WERI-Rb-1 (cell line): Measurements from ENCODE around the gene AFAP1.
A peak's percentile ranks its signal among the peaks of the same experiment; 100 is the strongest.

Experiments
- DNase-seq: peaks from one replicate; pipeline ENCODE4 v3.0.0-alpha.2; 2020
- H3K27ac ChIP-seq: fragments of 250-450 bp; sonication (Bioruptor Pico); 2 replicates; pipeline ENCODE4 v1.5.1; 2020; ENCODE audit warnings: mild to moderate bottlenecking, moderate library complexity
- H3K27me3 ChIP-seq: fragments of 250-450 bp; sonication (Bioruptor Pico); 2 replicates; pipeline ENCODE4 v1.5.1; 2021; ENCODE audit warnings: mild to moderate bottlenecking, low read depth, moderate library complexity; ENCODE audit not compliant: insufficient read depth, severe bottlenecking
- H3K36me3 ChIP-seq: fragments of 250-450 bp; sonication (Bioruptor Pico); 2 replicates; pipeline ENCODE4 v1.5.1; 2020; ENCODE audit warnings: mild to moderate bottlenecking, moderate library complexity
- H3K4me3 ChIP-seq: 2 replicates; pipeline ENCODE4 v1.5.1; 2011; ENCODE audit warnings: low read depth, mild to moderate bottlenecking, control low read depth, low read length
- H3K9me3 ChIP-seq: fragments of 250-450 bp; sonication (Bioruptor Pico); 2 replicates; pipeline ENCODE4 v1.5.1; 2021; ENCODE audit warnings: mild to moderate bottlenecking, moderate library complexity; ENCODE audit not compliant: severe bottlenecking
- TF ChIP-seq, protein P1 (sequence below): IDR thresholded peaks from 2 replicates; pipeline ENCODE4 v1.5.1; 2011; ENCODE audit warnings: low read depth, mild to moderate bottlenecking, control low read depth, inconsistent platforms, low read length

AFAP1 gene

DNA sequence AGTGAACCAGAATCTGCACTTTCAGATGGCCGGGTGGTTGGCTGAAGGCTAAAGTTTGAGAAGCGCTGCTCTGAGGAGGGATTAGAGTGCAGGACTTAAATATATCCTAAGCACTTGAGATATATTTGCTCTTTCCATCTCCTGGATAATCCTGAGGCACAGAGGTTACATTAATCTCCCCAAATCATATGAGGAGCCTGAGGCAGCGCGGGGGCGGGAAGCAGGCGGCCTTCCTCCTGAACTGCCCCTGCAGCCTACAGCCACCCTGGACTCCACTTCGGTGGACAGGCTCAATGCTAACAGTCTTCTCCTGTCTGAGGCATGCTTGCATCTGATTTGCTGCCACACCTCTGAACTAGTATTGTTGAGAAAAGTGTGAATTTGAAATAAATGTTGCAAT, 72.5 kb downstream of the AFAP1 start:
- H3K4me3 ChIP-seq, result no peak overlapping the region
- H3K27ac ChIP-seq, result peak overlapping the region; percentile 47
- no peaks in the 10 kb centered on the region for H3K9me3 ChIP-seq
- TF ChIP-seq, protein P1, sequence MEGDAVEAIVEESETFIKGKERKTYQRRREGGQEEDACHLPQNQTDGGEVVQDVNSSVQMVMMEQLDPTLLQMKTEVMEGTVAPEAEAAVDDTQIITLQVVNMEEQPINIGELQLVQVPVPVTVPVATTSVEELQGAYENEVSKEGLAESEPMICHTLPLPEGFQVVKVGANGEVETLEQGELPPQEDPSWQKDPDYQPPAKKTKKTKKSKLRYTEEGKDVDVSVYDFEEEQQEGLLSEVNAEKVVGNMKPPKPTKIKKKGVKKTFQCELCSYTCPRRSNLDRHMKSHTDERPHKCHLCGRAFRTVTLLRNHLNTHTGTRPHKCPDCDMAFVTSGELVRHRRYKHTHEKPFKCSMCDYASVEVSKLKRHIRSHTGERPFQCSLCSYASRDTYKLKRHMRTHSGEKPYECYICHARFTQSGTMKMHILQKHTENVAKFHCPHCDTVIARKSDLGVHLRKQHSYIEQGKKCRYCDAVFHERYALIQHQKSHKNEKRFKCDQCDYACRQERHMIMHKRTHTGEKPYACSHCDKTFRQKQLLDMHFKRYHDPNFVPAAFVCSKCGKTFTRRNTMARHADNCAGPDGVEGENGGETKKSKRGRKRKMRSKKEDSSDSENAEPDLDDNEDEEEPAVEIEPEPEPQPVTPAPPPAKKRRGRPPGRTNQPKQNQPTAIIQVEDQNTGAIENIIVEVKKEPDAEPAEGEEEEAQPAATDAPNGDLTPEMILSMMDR, result no peak
- no peaks in the 10 kb centered on the region for H3K27me3 ChIP-seq
- H3K36me3 ChIP-seq, result peaks cover 10% of the 10 kb centered on the region
- DNase-seq, result peak; percentile 77

GRCh38 chr4:7865533-7865932, 74.1 kb downstream of the AFAP1 start:
- Histone ChIP-seq H3K4me3 (no peak overlapping the region), H3K36me3 (peaks cover 10% of the 10 kb centered on the region), H3K27me3 (no peaks in the 10 kb centered on the region), H3K9me3 (no peaks in the 10 kb centered on the region), H3K27ac (no peak overlapping the region)
- TF ChIP-seq, protein P1, result no peak
- no peak for DNase-seq

DNA sequence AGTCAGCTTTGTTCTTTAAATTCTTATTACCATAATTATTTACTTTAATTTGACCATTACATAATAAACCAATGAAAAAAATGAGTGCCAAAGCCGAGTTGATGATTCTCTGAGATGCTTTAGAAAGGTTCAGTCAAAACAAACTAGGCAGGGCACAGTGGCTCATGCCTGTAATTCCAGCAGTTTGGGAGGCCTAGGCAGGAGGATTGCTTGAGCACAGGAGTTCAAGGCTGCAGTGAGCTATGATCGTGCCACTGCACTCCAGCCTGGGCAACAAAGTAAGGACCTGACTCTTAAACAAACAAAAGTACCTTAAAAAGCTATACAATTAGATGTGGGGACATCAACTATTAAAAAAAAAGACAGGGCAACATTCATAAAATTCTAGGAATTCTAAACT, 75.0 kb downstream of the AFAP1 start:
- Histone ChIP-seq H3K4me3 (no peak overlapping the region), H3K27ac (no peak overlapping the region), H3K36me3 (peaks cover 7% of the 10 kb centered on the region), H3K9me3 (no peaks in the 10 kb centered on the region), H3K27me3 (no peaks in the 10 kb centered on the region)
- TF ChIP-seq, protein P1, result no peak
- DNase-seq, result no peak

- DNase-seq, result no peak
- H3K36me3 ChIP-seq, result peaks cover 3% of the 10 kb centered on the region
These were observed 75.6 kb downstream of the AFAP1 start for GRCh38 chr4:7863911-7864681.

DNA sequence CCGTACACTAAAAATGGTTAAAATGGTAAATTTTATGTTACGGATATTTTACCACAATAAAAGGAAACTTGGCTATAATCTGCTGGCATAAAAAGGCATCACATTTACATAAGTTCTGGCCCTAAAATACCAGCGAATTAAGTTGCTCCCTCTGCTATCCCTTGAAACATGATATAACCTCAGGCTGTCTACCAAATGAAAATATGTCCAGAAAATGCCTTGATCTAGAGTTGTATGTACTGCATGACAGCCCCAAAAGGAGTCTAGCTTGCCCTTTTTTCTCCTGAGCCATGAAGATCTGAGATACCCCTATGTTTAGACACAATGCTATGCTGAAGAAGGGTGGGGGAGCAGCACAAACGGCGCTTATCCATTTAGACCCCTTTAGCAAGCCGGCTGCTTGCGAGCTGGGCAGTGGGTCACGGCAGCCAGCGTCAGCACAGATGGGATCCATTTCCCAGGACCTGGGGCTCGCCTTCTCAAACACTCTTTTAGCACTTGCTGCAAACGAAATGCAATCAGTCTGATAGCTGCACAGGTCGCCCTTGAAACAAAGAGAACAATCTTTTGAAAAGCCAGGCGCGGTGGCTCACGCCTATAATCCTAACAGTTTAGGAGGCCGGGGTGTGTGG, 77.0 kb downstream of the AFAP1 start:
- H3K4me3 ChIP-seq, result no peak overlapping the region
- TF ChIP-seq, protein P1, result no peak
- DNase-seq, result no peak
- peak overlapping the region; percentile 43 for H3K27ac ChIP-seq
- H3K27me3 ChIP-seq, result no peaks in the 10 kb centered on the region
- no peaks in the 10 kb centered on the region for H3K9me3 ChIP-seq
- peaks cover 3% of the 10 kb centered on the region for H3K36me3 ChIP-seq

More at GRCh38 chr4:7863911-7864681, 75.6 kb downstream of the AFAP1 start:
- Histone ChIP-seq H3K27ac (no peak overlapping the region), H3K27me3 (no peaks in the 10 kb centered on the region), H3K4me3 (no peak overlapping the region), H3K9me3 (no peaks in the 10 kb centered on the region)
- TF ChIP-seq, protein P1, result no peak
